Hepatocyte (in vitro differentiated cells): Measurements from ENCODE around the gene MYEOV. TPM values are rescaled to one million over a fixed set of nuclear protein-coding genes. Genes with fewer than 3 reads are reported as not detected.

Experiments used
- DNase-seq: peaks from one replicate; pipeline ENCODE4 v3.0.0-alpha.2; 2016; ENCODE audit warnings: low spot score
- H2AFZ ChIP-seq: fragments of 200-600 bp; sonication (generic); 2 replicates; pipeline ENCODE4 v1.6.0; 2016; ENCODE audit warnings: antibody characterized with exemption, mild to moderate bottlenecking
- H3K27ac ChIP-seq: fragments of 200-600 bp; sonication (generic); 2 replicates; pipeline ENCODE4 v1.5.1; 2016; ENCODE audit warnings: mild to moderate bottlenecking
- H3K27me3 ChIP-seq: fragments of 200-600 bp; sonication (generic); 2 replicates; pipeline ENCODE4 v1.6.1; 2016
- H3K36me3 ChIP-seq: fragments of 200-600 bp; sonication (generic); replicated peaks from 2 replicates; pipeline ENCODE4 v1.5.1; 2016; ENCODE audit warnings: low read depth; ENCODE audit not compliant: insufficient read depth
- H3K4me1 ChIP-seq: fragments of 200-600 bp; sonication (generic); 2 replicates; pipeline ENCODE4 v1.5.1; 2016; ENCODE audit warnings: mild to moderate bottlenecking, moderate library complexity; ENCODE audit not compliant: insufficient read depth
- H3K4me2 ChIP-seq: fragments of 200-600 bp; sonication (generic); 2 replicates; pipeline ENCODE4 v1.6.0; 2016
- H3K4me3 ChIP-seq: fragments of 200-600 bp; sonication (generic); 2 replicates; pipeline ENCODE4 v1.5.1; 2016; ENCODE audit warnings: mild to moderate bottlenecking
- H3K79me2 ChIP-seq: fragments of 200-600 bp; sonication (generic); 2 replicates; pipeline ENCODE4 v1.6.0; 2017; ENCODE audit warnings: mild to moderate bottlenecking
- H3K9me2 ChIP-seq: fragments of 200-600 bp; sonication (generic); replicated peaks from 2 replicates; pipeline ENCODE4 v1.6.0; 2017; ENCODE audit warnings: mild to moderate bottlenecking; ENCODE audit not compliant: insufficient read depth
- H3K9me3 ChIP-seq: fragments of 200-600 bp; sonication (generic); 2 replicates; pipeline ENCODE4 v1.5.1; 2016; ENCODE audit warnings: low read depth, mild to moderate bottlenecking
- H4K20me1 ChIP-seq: fragments of 200-600 bp; sonication (generic); 2 replicates; pipeline ENCODE4 v1.6.0; 2016; ENCODE audit warnings: mild to moderate bottlenecking; ENCODE audit not compliant: insufficient read depth, poor library complexity, severe bottlenecking
- EZH2 ChIP-seq: fragments of 200-600 bp; sonication (generic); IDR thresholded peaks from 2 replicates; pipeline ENCODE4 v1.6.1; 2016; ENCODE audit warnings: antibody characterized with exemption, mild to moderate bottlenecking, borderline replicate concordance
- EZH2phosphoT487 ChIP-seq: fragments of 200-600 bp; sonication (generic); IDR thresholded peaks from one replicate; pipeline ENCODE4 v1.6.1; 2018; ENCODE audit warnings: antibody characterized with exemption, mild to moderate bottlenecking, low read depth, moderate library complexity; ENCODE audit not compliant: unreplicated experiment, severe bottlenecking
- WGBS: methylation state at CpG from one replicate; pipeline ENCODE4 v1.1.6; 2016; ENCODE audit warnings: low lambda C conversion rate; ENCODE audit errors: missing lambda C conversion rate; 5-methylcytosine and 5-hydroxymethylcytosine counted together
- polyA plus RNA-seq: library from polyadenylated mRNA; unstranded; fragments of >200 nt; fragmentation: Nextera tagmentation; extraction: Ambion mirVana; gene quantifications from 2 replicates; pipeline ENCODE4 v1.2.1, GENCODE V29; 2016
- total RNA-seq: library from RNA; depleted of rRNA; stranded (reverse); fragments of >200 nt; gene quantifications from 2 replicates; pipeline ENCODE4 v1.2.3, GENCODE V29; 2014
- TF ChIP-seq, protein P1 (sequence below): fragments of 200-600 bp; sonication (generic); IDR thresholded peaks from 2 replicates; pipeline ENCODE4 v1.5.1; 2016; ENCODE audit warnings: antibody characterized with exemption, mild to moderate bottlenecking; ENCODE audit not compliant: poor library complexity

MYEOV gene
- total and polyA plus RNA-seq, 2 experiments from 2014 or later = not detected

DNA sequence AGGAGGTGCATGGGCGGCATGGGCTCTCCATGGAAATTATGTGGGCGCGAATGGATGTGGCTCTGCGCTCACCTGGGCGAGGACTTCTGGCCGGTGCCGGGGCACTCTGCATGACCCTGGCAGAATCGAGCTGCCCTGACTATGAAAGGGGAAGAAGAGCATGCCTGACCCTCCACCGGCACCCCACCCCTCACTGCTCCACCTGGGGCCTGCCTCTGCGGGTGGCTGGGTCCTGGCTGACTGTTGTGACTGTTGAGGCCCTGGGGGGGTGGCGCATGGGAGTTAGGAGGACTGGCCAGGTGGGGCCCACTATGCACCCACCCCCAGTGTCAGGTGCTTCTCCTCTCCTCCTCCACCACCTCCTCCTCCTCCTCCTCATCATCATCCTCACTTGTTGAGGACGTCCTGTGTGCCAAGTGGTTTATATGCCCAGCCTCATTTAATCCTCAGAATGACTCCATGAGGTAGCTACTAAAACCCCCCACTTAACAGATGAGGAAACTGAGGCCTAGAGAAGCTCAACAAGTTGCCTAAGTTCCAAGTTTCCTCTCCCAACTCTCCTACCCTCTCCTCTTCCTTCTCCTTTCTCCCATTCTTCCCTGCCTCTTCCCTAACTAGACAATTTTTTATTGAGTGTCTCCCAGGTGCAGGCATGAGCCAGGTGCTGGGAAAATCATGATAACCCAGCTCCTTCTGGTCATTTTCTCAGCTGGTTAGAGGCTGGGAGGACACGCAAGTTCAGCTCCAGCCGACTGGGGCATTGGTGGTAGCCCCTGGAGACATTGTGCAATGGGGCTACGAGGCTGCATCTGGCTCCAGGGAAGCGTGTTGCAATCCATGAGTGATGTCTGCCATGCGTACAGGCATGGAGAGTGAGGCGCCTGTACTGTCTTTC, 2.3 kb downstream of the MYEOV start:
- Histone ChIP-seq H3K79me2 (no peaks in the 10 kb centered on the region), H3K4me1 (peaks cover 22% of the 10 kb centered on the region), H3K9me2 (no peaks in the 10 kb centered on the region), H3K4me3 (no peak overlapping the region), H3K27me3 (no peaks in the 10 kb centered on the region), H3K27ac (peak overlapping the region; percentile 77), H3K4me2 (peak overlapping the region; percentile 60), H2AFZ (no peak overlapping the region), H4K20me1 (no peaks in the 10 kb centered on the region), H3K36me3 (no peaks in the 10 kb centered on the region), H3K9me3 (no peaks in the 10 kb centered on the region)
- WGBS = 90% methylated on average over 18 of the region's 18 CpGs
- DNase-seq = peak; percentile 63
- TF ChIP-seq, protein P1, sequence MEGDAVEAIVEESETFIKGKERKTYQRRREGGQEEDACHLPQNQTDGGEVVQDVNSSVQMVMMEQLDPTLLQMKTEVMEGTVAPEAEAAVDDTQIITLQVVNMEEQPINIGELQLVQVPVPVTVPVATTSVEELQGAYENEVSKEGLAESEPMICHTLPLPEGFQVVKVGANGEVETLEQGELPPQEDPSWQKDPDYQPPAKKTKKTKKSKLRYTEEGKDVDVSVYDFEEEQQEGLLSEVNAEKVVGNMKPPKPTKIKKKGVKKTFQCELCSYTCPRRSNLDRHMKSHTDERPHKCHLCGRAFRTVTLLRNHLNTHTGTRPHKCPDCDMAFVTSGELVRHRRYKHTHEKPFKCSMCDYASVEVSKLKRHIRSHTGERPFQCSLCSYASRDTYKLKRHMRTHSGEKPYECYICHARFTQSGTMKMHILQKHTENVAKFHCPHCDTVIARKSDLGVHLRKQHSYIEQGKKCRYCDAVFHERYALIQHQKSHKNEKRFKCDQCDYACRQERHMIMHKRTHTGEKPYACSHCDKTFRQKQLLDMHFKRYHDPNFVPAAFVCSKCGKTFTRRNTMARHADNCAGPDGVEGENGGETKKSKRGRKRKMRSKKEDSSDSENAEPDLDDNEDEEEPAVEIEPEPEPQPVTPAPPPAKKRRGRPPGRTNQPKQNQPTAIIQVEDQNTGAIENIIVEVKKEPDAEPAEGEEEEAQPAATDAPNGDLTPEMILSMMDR = no peak
- no peak for TF ChIP-seq EZH2
- TF ChIP-seq EZH2phosphoT487 = no peak

DNA sequence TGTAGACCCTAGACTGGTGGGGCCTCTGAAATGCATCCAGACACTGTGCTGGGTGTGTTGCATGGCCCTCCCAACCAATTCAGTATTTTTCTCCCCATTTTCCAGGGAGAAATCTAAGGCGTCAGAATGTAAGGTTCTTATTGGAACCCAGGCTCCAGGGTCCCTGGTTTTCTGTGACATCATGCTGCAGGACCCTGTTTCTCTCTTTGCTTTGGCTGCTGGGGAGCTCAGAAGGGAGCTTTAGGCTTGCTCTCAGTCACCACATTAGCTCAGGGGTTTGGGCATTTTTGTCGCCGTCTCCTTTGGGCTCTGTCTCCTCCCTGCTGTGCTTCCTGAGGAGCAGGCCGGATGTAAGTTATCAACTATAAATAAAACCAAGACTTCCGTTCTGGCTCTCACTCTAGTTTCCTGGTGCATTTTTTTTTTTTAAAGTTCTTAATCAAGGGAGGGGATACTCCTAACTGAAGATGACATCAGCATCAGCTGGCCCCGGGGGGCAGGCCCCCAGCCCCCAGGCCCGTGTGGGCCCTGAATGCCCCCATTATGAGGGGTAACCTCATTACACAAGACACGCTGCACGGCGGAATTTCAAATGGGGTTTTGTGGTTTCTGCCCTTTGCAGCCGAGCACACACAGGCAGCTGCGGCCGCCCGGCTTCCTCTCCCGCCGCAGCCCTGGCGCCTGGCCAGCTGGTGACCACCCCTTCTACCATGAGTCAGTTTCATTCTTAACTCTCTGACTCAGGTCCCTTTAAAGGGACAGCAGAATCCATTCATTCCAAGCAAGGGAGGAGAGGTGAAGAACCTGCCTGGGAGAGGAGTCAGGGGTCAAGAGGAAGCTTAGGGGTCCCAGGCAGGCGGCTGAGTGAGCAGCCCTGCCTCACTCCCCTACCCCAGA, 3.2 kb downstream of the MYEOV start:
- peak overlapping the region; percentile 60 for H3K4me2 ChIP-seq
- no peak overlapping the region for H3K4me3 ChIP-seq
- H3K27me3 ChIP-seq = no peaks in the 10 kb centered on the region
- H3K79me2 ChIP-seq = no peaks in the 10 kb centered on the region
- no peaks in the 10 kb centered on the region for H3K9me2 ChIP-seq
- H3K4me1 ChIP-seq = peaks cover 28% of the 10 kb centered on the region
- H2AFZ ChIP-seq = no peak overlapping the region
- WGBS = 29% methylated on average over 18 of the region's 18 CpGs
- H4K20me1 ChIP-seq = no peaks in the 10 kb centered on the region
- no peak for TF ChIP-seq EZH2phosphoT487
- TF ChIP-seq, protein P1 = no peak
- TF ChIP-seq EZH2 = no peak
- H3K36me3 ChIP-seq = no peaks in the 10 kb centered on the region
- peak; percentile 93 for DNase-seq
- H3K9me3 ChIP-seq = no peaks in the 10 kb centered on the region
- peak overlapping the region; percentile 77 for H3K27ac ChIP-seq

DNA sequence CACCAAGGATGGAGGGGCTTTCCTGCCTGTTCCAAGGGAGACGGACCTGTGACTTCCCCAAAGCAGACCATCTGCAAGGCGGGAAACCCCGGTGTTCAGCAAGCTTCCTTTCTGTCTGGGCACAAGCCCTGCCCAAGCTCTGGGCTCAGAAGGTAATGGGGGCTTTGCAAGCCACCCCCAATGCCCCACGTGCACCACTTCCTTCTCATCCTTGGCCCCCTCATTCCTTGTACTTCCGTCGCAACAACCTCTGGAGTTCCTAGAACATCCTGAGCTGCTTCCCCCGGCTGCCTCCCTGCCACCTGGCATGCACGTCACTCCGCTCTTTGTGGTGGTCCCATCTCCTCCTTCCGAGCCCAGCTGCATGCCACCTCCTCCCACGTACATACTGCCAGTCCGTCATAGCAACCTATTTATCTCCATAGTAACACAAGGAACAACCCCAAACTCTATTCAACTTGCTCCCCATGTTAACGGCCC, 3.9 kb downstream of the MYEOV start:
- no peak overlapping the region for H3K4me3 ChIP-seq
- H3K4me1 ChIP-seq = peaks cover 30% of the 10 kb centered on the region

More for the DNA sequence above, 3.9 kb downstream of the MYEOV start:
- DNase-seq = no peak
- TF ChIP-seq EZH2 (no peak), EZH2phosphoT487 (no peak)
- TF ChIP-seq, protein P1 = no peak
- peak overlapping the region; percentile 31 for H3K4me2 ChIP-seq
- no peaks in the 10 kb centered on the region for H3K79me2 ChIP-seq
- peak overlapping the region; percentile 77 for H3K27ac ChIP-seq
- no peaks in the 10 kb centered on the region for H3K9me2 ChIP-seq
- no peaks in the 10 kb centered on the region for H3K36me3 ChIP-seq
- H3K9me3 ChIP-seq = no peaks in the 10 kb centered on the region
- H4K20me1 ChIP-seq = no peaks in the 10 kb centered on the region
- H2AFZ ChIP-seq = no peak overlapping the region
- no peaks in the 10 kb centered on the region for H3K27me3 ChIP-seq
- 87% methylated on average over 13 of the region's 13 CpGs for WGBS
